Measurements from ENCODE around the gene LYPD8. TPM values are rescaled to one million over a fixed set of nuclear protein-coding genes. Genes with fewer than 3 reads are reported as not detected.

Gene LYPD8
- polyA plus RNA-seq, 1 donor from 2014 or later, result not detected

DNA sequence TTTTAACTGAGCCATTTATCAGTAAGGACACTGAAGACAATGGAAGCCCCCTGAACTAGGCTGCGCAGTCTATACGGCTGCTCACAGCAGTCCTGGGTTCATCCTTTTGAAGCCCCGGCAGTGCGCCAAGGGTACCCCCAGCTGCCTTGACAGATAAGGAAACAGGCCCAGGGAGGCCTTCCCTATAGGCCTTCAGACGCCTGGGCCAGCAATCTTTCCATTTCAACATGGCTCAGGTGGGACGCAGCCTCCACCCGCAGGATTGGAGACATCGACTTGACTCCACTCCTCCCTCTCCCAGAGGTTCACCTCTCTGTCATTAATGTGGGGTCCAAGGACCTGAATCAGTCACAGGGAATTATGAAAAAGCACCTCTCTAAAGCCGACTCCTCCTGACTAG lies 2.8 kb upstream of the LYPD8 start:
- no peaks in the 10 kb centered on the region for H4K20me1 ChIP-seq (ENCODE audit: insufficient read depth)
- TF ChIP-seq EZH2 (IDR thresholded peaks at IDR 0.05; ENCODE audit: borderline replicate concordance, insufficient read depth, low read length, poor library complexity, severe bottlenecking) (no peak), POLR2AphosphoS5 (IDR thresholded peaks at IDR 0.05) (no peak), MXI1 (conservative IDR thresholded peaks at IDR 0.05; ENCODE audit: poor library complexity, severe bottlenecking) (no peak), TAF1 (IDR thresholded peaks at IDR 0.05; ENCODE audit: low read depth) (no peak), CTCF (IDR thresholded peaks at IDR 0.05; ENCODE audit: poor library complexity, severe bottlenecking) (no peak), EP300 (conservative IDR thresholded peaks at IDR 0.05; ENCODE audit: poor library complexity, severe bottlenecking) (no peak), SMC3 (conservative IDR thresholded peaks at IDR 0.05; ENCODE audit: poor library complexity) (no peak), REST (IDR thresholded peaks at IDR 0.05; ENCODE audit: borderline replicate concordance) (no peak), RAD21 (conservative IDR thresholded peaks at IDR 0.05) (no peak)
- no peaks in the 10 kb centered on the region for H3K36me3 ChIP-seq (ENCODE audit: insufficient read depth, low read length)
- H3K4me3 ChIP-seq (ENCODE audit: low read length), result no peak overlapping the region
- no peak overlapping the region for H3K27ac ChIP-seq (ENCODE audit: low read length)
- H3F3A ChIP-seq (ENCODE audit: insufficient read depth, low read length, poor library complexity, severe bottlenecking), result no peaks in the 10 kb centered on the region
- no peak overlapping the region for H3K4me2 ChIP-seq (ENCODE audit: low read length)
- no peaks in the 10 kb centered on the region for H3K27me3 ChIP-seq (ENCODE audit: insufficient read depth, low read depth, low read length)
- H3K9ac ChIP-seq (ENCODE audit: low read length), result no peak overlapping the region
- H3K9me2 ChIP-seq (ENCODE audit: insufficient read depth, low read length), result no peaks in the 10 kb centered on the region
- no peak overlapping the region for H2AFZ ChIP-seq (ENCODE audit: low read depth, low read length)
- peaks cover 3% of the 10 kb centered on the region for H3K9me3 ChIP-seq (ENCODE audit: low read length)
- no peaks in the 10 kb centered on the region for H3K79me2 ChIP-seq (replicated peaks; ENCODE audit: insufficient read depth, low read length)

- Histone ChIP-seq H3K36me3 (ENCODE audit: insufficient read depth, low read length) (no peaks in the 10 kb centered on the region), H3K9me2 (ENCODE audit: insufficient read depth, low read length) (no peaks in the 10 kb centered on the region), H2AFZ (ENCODE audit: low read depth, low read length) (no peak overlapping the region), H3K27ac (ENCODE audit: low read length) (no peak overlapping the region), H3F3A (ENCODE audit: insufficient read depth, low read length, poor library complexity, severe bottlenecking) (no peaks in the 10 kb centered on the region), H3K27me3 (ENCODE audit: insufficient read depth, low read depth, low read length) (no peaks in the 10 kb centered on the region), H3K4me2 (ENCODE audit: low read length) (no peak overlapping the region), H3K79me2 (replicated peaks; ENCODE audit: insufficient read depth, low read length) (no peaks in the 10 kb centered on the region), H3K9me3 (ENCODE audit: low read length) (peaks cover 3% of the 10 kb centered on the region), H4K20me1 (ENCODE audit: insufficient read depth) (no peaks in the 10 kb centered on the region), H3K4me3 (ENCODE audit: low read length) (no peak overlapping the region), H3K9ac (ENCODE audit: low read length) (no peak overlapping the region)
- TF ChIP-seq CTCF (IDR thresholded peaks at IDR 0.05; ENCODE audit: poor library complexity, severe bottlenecking), result no peak
- TF ChIP-seq MXI1 (conservative IDR thresholded peaks at IDR 0.05; ENCODE audit: poor library complexity, severe bottlenecking), result no peak
- no peak for TF ChIP-seq SMC3 (conservative IDR thresholded peaks at IDR 0.05; ENCODE audit: poor library complexity)
- no peak for TF ChIP-seq POLR2AphosphoS5 (IDR thresholded peaks at IDR 0.05)
- TF ChIP-seq EZH2 (IDR thresholded peaks at IDR 0.05; ENCODE audit: borderline replicate concordance, insufficient read depth, low read length, poor library complexity, severe bottlenecking), result no peak
- TF ChIP-seq REST (IDR thresholded peaks at IDR 0.05; ENCODE audit: borderline replicate concordance), result no peak
- no peak for TF ChIP-seq TAF1 (IDR thresholded peaks at IDR 0.05; ENCODE audit: low read depth)
- TF ChIP-seq EP300 (conservative IDR thresholded peaks at IDR 0.05; ENCODE audit: poor library complexity, severe bottlenecking), result no peak
- no peak for TF ChIP-seq RAD21 (conservative IDR thresholded peaks at IDR 0.05)
These were observed 2.2 kb upstream of the LYPD8 start for GRCh38 chr1:248757784-248758195.
